ENCODE results near the gene KCNQ5.

The KCNQ5 gene

DNA sequence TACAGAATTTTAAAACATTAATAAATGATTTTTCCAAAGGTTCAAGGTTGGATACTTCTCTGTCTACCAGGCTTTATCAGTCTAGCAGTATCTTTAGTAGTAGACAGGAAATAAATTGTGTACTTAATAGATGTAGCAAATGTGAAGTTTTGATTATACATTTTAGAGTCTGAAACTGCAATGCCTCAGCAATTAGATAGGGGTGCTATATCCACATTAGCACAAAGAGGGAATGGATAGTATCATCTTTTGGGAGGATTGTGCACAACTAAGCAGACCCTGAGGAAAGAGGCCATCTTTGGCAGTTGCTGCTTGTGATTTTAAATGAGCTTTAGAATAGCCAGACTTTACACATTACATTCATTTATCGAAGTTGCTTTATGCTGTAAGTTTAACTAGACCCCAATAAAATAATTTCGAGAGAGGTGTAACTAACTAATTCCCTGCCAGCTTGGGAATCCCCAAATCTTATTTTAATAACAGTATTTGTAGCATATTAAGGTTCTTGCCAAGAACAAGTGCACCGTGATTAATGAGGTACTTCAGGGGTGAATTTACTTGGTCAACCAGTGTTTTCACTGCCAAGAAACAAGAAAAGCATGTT, 2.8 kb downstream of the KCNQ5 start:
- no peak overlapping the region for H3K4me3 ChIP-seq (ENCODE audit: low read length)
- TF ChIP-seq, protein P1, sequence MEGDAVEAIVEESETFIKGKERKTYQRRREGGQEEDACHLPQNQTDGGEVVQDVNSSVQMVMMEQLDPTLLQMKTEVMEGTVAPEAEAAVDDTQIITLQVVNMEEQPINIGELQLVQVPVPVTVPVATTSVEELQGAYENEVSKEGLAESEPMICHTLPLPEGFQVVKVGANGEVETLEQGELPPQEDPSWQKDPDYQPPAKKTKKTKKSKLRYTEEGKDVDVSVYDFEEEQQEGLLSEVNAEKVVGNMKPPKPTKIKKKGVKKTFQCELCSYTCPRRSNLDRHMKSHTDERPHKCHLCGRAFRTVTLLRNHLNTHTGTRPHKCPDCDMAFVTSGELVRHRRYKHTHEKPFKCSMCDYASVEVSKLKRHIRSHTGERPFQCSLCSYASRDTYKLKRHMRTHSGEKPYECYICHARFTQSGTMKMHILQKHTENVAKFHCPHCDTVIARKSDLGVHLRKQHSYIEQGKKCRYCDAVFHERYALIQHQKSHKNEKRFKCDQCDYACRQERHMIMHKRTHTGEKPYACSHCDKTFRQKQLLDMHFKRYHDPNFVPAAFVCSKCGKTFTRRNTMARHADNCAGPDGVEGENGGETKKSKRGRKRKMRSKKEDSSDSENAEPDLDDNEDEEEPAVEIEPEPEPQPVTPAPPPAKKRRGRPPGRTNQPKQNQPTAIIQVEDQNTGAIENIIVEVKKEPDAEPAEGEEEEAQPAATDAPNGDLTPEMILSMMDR (conservative IDR thresholded peaks at IDR 0.05; ENCODE audit: low read length): peak; percentile 79
- DNase-seq (ENCODE audit: low read depth): peak; percentile 25

DNA sequence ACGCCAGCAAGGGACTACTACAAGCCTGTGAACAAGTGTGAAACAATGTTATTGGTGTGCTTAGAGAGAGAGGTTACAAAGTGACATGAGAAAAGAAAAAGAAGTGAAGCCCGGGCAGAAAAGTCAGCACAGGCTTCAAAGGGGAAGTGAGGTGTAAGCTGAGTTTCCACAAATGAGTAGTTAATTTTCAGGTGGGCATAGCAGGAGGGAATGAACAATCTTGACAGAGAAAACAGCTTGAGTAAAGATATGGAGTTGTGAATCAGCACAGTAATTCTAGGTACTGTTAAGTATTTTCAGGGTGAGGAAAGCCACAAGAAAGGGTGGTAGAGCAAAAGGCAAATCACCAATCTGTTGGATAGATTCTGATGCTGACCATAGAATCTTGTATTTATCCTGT, 4.3 kb downstream of the KCNQ5 start:
- no peak for DNase-seq (ENCODE audit: low read depth)

DNA sequence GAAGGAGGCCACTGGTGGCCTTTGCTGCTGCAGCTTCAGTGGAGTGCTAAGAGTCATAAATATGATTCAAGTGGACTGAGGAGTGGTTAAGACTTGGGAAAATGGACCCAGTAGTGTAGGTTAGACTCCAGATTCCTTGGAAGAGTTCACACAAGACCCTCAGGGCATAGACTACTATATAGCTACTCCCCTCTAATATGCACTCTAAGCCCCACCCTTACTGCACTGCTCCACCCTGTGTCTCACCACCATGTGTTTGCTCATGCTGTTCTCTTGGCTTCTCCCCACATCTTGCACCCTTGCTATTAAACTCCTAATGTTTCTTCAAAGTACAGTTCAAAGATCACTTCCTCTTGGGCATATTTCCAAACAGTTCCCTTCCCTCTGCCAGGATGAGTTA, 5.7 kb downstream of the KCNQ5 start:
- TF ChIP-seq, protein P1 (conservative IDR thresholded peaks at IDR 0.05; ENCODE audit: low read length): no peak
- no peak for DNase-seq (ENCODE audit: low read depth)
- H3K4me3 ChIP-seq (ENCODE audit: low read length): no peak overlapping the region

More for the DNA sequence above, 4.3 kb downstream of the KCNQ5 start:
- H3K4me3 ChIP-seq (ENCODE audit: low read length): no peak overlapping the region
- TF ChIP-seq, protein P1 (conservative IDR thresholded peaks at IDR 0.05; ENCODE audit: low read length): no peak

DNA sequence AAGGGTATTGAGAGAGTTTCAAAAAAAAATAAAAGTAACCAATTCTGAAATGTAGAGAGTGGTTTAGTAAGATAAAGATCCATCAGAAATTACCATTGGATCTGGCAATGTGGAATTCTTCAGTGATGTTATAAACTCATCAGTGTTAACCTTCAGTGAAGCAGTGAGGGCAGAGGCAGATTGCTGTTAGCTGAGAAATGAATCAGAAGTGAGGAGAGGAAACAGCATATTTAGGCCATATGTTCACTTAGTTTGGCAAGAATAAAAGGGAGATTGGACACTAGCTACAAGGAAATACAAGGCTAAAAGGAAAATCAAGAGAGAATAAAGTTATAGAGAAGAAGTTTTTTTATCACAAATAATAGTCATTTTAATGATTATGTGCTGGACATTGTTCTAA, 9.6 kb downstream of the KCNQ5 start:
- TF ChIP-seq, protein P1 (conservative IDR thresholded peaks at IDR 0.05; ENCODE audit: low read length): no peak
- H3K4me3 ChIP-seq (ENCODE audit: low read length): no peak overlapping the region
- DNase-seq (ENCODE audit: low read depth): peak; percentile 72

DNA sequence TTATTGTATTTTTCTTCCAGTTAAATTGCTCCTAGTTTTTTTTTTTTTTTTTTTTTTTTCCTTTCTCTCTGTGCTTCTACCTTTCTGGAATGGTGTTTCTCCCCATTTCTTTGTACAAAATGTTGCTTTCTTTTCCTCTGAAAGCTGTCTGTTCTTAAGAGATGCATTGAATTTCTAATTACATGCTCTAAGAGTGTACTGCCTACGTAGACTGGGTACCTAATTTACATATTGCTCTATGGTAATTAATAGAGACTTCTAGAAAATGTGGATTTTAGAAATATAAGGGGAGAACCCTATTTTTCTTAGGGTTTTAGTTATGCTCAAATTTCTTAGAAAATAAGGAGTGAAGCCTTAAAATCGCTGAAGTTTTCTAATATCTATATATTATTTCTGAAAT, 13.8 kb downstream of the KCNQ5 start:
- no peak for DNase-seq (ENCODE audit: low read depth)
- H3K4me3 ChIP-seq (ENCODE audit: low read length): no peak overlapping the region
- TF ChIP-seq, protein P1 (conservative IDR thresholded peaks at IDR 0.05; ENCODE audit: low read length): no peak

DNA sequence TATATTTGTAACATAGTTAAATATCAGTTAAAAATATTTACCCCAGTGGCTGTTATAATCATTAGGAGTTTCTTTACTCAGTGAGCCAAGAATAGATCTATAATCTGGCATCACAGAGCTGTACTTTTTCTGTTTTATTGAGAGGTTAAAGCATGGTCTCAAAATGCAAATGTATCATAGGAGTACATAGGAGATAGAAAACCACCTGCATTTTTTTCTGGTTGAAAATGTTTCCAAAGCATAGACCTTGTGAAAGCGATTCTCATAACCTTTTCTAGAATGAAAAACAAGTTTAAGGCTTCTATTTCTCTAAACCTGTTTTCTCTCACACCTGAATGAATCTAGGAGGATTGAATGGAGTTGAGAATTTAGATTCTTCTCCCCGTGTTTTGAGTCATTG, 14.4 kb downstream of the KCNQ5 start:
- TF ChIP-seq, protein P1 (conservative IDR thresholded peaks at IDR 0.05; ENCODE audit: low read length): no peak

DNA sequence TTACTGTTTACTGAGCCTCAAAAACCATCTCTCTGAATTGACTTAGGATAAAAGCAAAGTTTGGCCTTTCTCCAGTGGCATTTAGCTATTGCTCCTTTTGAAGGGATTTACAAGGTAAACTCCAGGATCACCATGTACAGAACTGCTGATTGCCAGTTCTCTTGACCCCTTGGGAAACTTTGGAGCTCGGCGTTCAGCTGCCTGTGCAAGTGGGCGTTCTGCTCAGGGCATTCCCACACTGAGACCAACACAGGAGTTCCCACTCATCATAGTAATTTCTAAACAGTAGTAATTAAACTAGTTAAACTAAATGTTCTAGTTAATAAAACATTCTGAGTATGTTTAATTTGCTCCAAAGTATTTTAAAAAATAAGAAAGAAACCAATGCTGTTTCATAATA, 14.9 kb downstream of the KCNQ5 start:
- DNase-seq (ENCODE audit: low read depth): no peak
- H3K4me3 ChIP-seq (ENCODE audit: low read length): no peak overlapping the region
- TF ChIP-seq, protein P1 (conservative IDR thresholded peaks at IDR 0.05; ENCODE audit: low read length): no peak

More for the DNA sequence above, 14.4 kb downstream of the KCNQ5 start:
- no peak overlapping the region for H3K4me3 ChIP-seq (ENCODE audit: low read length)
- no peak for DNase-seq (ENCODE audit: low read depth)
